Lung (tissue), 12 donors: ENCODE measurements around the gene TMCC2. TPM values are rescaled to one million over a fixed set of nuclear protein-coding genes. Genes with fewer than 3 reads are reported as not detected.

Experiments
- ATAC-seq: fragments of 200-7000 bp; cut with Tn5 transposase; one replicate; pipeline ENCODE4 v1.9.1; 2020; ENCODE audit warnings: moderate number of reproducible peaks; ENCODE audit not compliant: insufficient read depth, low FRiP score
- DNase-seq, 3 donors: peaks; one replicate each; pipeline ENCODE4 v3.0.0-alpha.2; 2013 to 2017
- H3K27ac ChIP-seq, 2 donors: one replicate each; pipeline ENCODE4 v1.5.1; 2013; ENCODE audit warnings: mild to moderate bottlenecking in 2 of 2, moderate library complexity in 2 of 2, control low read depth in 1 of 2, inconsistent platforms in 1 of 2, low read depth in 1 of 2, low read length in 1 of 2
- H3K27me3 ChIP-seq, 3 donors: one replicate each; pipeline ENCODE4 v1.5.1; 2013; ENCODE audit warnings: low read length in 2 of 3; ENCODE audit not compliant: control insufficient read depth in 3 of 3, insufficient read depth in 3 of 3
- H3K36me3 ChIP-seq, 4 donors: one replicate each; pipeline ENCODE4 v1.5.1; 2013; ENCODE audit warnings: low read length in 4 of 4, mild to moderate bottlenecking in 1 of 4, moderate library complexity in 1 of 4; ENCODE audit not compliant: control insufficient read depth in 4 of 4, insufficient read depth in 4 of 4
- H3K4me1 ChIP-seq, 5 donors: one replicate each; pipeline ENCODE4 v1.5.1; 2013; ENCODE audit warnings: low read length in 5 of 5, mild to moderate bottlenecking in 2 of 5, moderate library complexity in 1 of 5; ENCODE audit not compliant: control insufficient read depth in 5 of 5, insufficient read depth in 5 of 5
- H3K4me3 ChIP-seq: one replicate; pipeline ENCODE4 v1.5.1; 2013; ENCODE audit warnings: mild to moderate bottlenecking, control low read depth, moderate library complexity
- H3K9ac ChIP-seq, 2 donors: one replicate each; pipeline ENCODE4 v1.5.1; 2013; ENCODE audit warnings: low read length in 2 of 2, control low read depth in 1 of 2; ENCODE audit not compliant: insufficient read depth in 1 of 2
- H3K9me3 ChIP-seq, 4 donors: one replicate each; pipeline ENCODE4 v1.5.1; 2013; ENCODE audit warnings: low read length in 3 of 4, mild to moderate bottlenecking in 1 of 4, moderate library complexity in 1 of 4; ENCODE audit not compliant: control insufficient read depth in 4 of 4, insufficient read depth in 3 of 4
- CTCF ChIP-seq: IDR thresholded peaks from 2 replicates; pipeline ENCODE4 v1.5.1; 2012; ENCODE audit warnings: mild to moderate bottlenecking; ENCODE audit errors: control extremely low read depth, extremely low read depth
- WGBS, 2 donors: extraction: QIAGEN DNeasy Blood & Tissue Kit; methylation state at CpG; one replicate each; pipeline ENCODE4 v1.1.7; 2013; 5-methylcytosine and 5-hydroxymethylcytosine counted together
- polyA plus RNA-seq, 2 donors: library from polyadenylated mRNA; stranded (reverse); fragments of 200-250 nt; gene quantifications; one replicate each; pipeline ENCODE4 v1.2.1, GENCODE V29; 2013
- total RNA-seq, 2 donors: library from RNA; depleted of rRNA in 1 of 2; stranded (reverse); fragments of >200 nt in 1 of 2; gene quantifications; one replicate each; pipeline ENCODE4 v1.2.1, GENCODE V29; 2014 to 2021
- donor health status: control.
- donor health status: control.
- donor health status: Bipolar disorder and iron deficiency.
- donor health status: healthy.
- donor health status: DM: yes; HTN: yes; CAD: no.

TMCC2 gene
- total and polyA plus RNA-seq, 4 donors = 1.9 to 27.0 (median 2.4) TPM

- Histone ChIP-seq H3K36me3 (peaks cover 0 to 6% (median 0%) of the 10 kb centered on the region in 4 donors), H3K27ac (peak overlapping the region in 1 of 2 donors; percentile 82), H3K9ac (no peak overlapping the region), H3K4me3 (no peak overlapping the region), H3K27me3 (no peaks in the 10 kb centered on the region), H3K4me1 (peaks cover 3 to 51% (median 28%) of the 10 kb centered on the region in 5 donors), H3K9me3 (peaks cover 0 to 3% (median 0%) of the 10 kb centered on the region in 4 donors)
- ATAC-seq (no peak), DNase-seq (no peak)
- TF ChIP-seq CTCF = no peak
- 35 to 41% methylated on average over 2 of the region's 2 CpGs for WGBS, 2 donors
Measured at GRCh38 chr1:205316161-205316566, 88.4 kb downstream of the TMCC2 start.

- TF ChIP-seq CTCF = no peak
- ATAC-seq (no peak), DNase-seq (peak; percentile 74 to 87 (median 81))
- no peaks in the 10 kb centered on the region for H3K36me3 ChIP-seq
- peaks cover 3 to 51% (median 28%) of the 10 kb centered on the region in 5 donors for H3K4me1 ChIP-seq
- WGBS, 2 donors = 32 to 56% methylated on average over 7 of the region's 7 CpGs
- H3K9ac ChIP-seq = no peak overlapping the region
- no peak overlapping the region for H3K4me3 ChIP-seq
- H3K27ac ChIP-seq = peak overlapping the region in 1 of 2 donors; percentile 82
- no peaks in the 10 kb centered on the region for H3K27me3 ChIP-seq
- H3K9me3 ChIP-seq = peaks cover 0 to 3% (median 0%) of the 10 kb centered on the region in 4 donors
Measured at GRCh38 chr1:205317311-205317917, 89.7 kb downstream of the TMCC2 start.

GRCh38 chr1:205318231-205318991 lies 90.7 kb downstream of the TMCC2 start:
- H3K9ac ChIP-seq = no peak overlapping the region
- peaks cover 0 to 3% (median 0%) of the 10 kb centered on the region in 4 donors for H3K9me3 ChIP-seq
- no peak for ATAC-seq
- no peaks in the 10 kb centered on the region for H3K27me3 ChIP-seq
- DNase-seq = peak in 1 of 3 donors; percentile 54
- no peak overlapping the region for H3K4me3 ChIP-seq
- peaks cover 3 to 47% (median 25%) of the 10 kb centered on the region in 5 donors for H3K4me1 ChIP-seq
- H3K27ac ChIP-seq = peak overlapping the region in 1 of 2 donors; percentile 82
- 64 to 66% methylated on average over 6 of the region's 6 CpGs for WGBS, 2 donors
- H3K36me3 ChIP-seq = no peaks in the 10 kb centered on the region
- TF ChIP-seq CTCF = no peak
